ENCODE data around the gene TRAPPC12.

DNA sequence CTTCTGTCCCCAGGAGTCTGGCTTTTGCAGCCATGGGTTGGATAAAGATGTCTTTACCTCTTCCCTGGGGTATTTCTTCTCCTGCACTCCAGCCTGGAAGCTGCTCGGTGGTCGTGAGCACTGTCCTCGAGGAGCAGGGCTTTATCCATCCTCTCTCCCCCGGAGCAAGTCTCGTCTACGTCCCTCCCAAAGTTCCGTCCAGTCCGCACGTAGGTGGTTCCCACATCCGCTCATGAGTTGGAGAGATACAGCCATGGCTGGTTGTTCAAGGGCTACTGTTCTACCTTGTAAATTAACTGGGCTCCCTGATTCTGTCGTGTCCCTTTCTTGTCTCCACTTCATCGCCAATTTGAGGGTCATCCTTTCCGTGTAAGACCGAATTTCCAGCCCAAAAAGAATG lies 47.1 kb downstream of the TRAPPC12 start:
- TF ChIP-seq POLR2A (IDR thresholded peaks at IDR 0.05) (no peak), EP300 (IDR thresholded peaks at IDR 0.05) (no peak), POLR2AphosphoS5 (IDR thresholded peaks at IDR 0.05) (no peak)
- TF ChIP-seq, protein P1, sequence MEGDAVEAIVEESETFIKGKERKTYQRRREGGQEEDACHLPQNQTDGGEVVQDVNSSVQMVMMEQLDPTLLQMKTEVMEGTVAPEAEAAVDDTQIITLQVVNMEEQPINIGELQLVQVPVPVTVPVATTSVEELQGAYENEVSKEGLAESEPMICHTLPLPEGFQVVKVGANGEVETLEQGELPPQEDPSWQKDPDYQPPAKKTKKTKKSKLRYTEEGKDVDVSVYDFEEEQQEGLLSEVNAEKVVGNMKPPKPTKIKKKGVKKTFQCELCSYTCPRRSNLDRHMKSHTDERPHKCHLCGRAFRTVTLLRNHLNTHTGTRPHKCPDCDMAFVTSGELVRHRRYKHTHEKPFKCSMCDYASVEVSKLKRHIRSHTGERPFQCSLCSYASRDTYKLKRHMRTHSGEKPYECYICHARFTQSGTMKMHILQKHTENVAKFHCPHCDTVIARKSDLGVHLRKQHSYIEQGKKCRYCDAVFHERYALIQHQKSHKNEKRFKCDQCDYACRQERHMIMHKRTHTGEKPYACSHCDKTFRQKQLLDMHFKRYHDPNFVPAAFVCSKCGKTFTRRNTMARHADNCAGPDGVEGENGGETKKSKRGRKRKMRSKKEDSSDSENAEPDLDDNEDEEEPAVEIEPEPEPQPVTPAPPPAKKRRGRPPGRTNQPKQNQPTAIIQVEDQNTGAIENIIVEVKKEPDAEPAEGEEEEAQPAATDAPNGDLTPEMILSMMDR (IDR thresholded peaks at IDR 0.05), result no peak
